Gastrocnemius medialis (tissue), 4 donors: ENCODE measurements around the gene LTO1. TPM values are rescaled to one million over a fixed set of nuclear protein-coding genes. Genes with fewer than 3 reads are reported as not detected.
A peak's percentile ranks its signal among the peaks of the same experiment; 100 is the strongest.

ENCODE experiments used
- ATAC-seq, 2 donors: fragments of 150-250 bp; one replicate each; pipeline ENCODE4 v1.9.1; 2016
- DNase-seq, 2 donors: peaks; one replicate each; pipeline ENCODE4 v3.0.0-alpha.2; 2019
- H3K27ac ChIP-seq, 4 donors: fragments of 200-600 bp; sonication (generic); 1 replicate in 1 of 4; 2 replicates in 3 of 4; pipeline ENCODE4 v1.5.1; 2016 to 2018; ENCODE audit warnings: mild to moderate bottlenecking in 2 of 4, moderate library complexity in 1 of 4
- H3K27me3 ChIP-seq, 3 donors: fragments of 200-600 bp; sonication (generic) in 2 of 3; 1 replicate in 1 of 3; 2 replicates in 2 of 3; pipeline versions ENCODE4 v1.5.1 to v1.6.0; 2016 to 2019; ENCODE audit warnings: mild to moderate bottlenecking in 1 of 3, moderate library complexity in 1 of 3
- H3K36me3 ChIP-seq, 2 donors: fragments of 200-600 bp; sonication (generic) in 1 of 2; one replicate each; pipeline ENCODE4 v1.5.1; 2017 to 2018
- H3K4me1 ChIP-seq, 2 donors: fragments of 200-600 bp; sonication (generic) in 1 of 2; one replicate each; pipeline ENCODE4 v1.5.1; 2016 to 2017; ENCODE audit warnings: mild to moderate bottlenecking in 2 of 2
- H3K4me3 ChIP-seq, 4 donors: fragments of 200-600 bp; sonication (generic) in 3 of 4; 1 replicate in 1 of 4; 2 replicates in 3 of 4; pipeline ENCODE4 v1.5.1; 2016 to 2019; ENCODE audit warnings: mild to moderate bottlenecking in 2 of 4
- H3K9me3 ChIP-seq, 3 donors: fragments of 200-600 bp; sonication (generic) in 2 of 3; 1 replicate in 1 of 3; 2 replicates in 2 of 3; pipeline ENCODE4 v1.5.1; 2016 to 2019
- CTCF ChIP-seq, 5 experiments: fragments of 450-650 bp in 3 of 5; fragments of 200-600 bp in 2 of 5; sonication (generic) in 2 of 5; IDR thresholded peaks in 4 of 5; conservative IDR thresholded peaks in 1 of 5; 1 replicate in 4 of 5; 2 replicates in 1 of 5; pipeline ENCODE4 v1.5.1; 2016 to 2019; ENCODE audit warnings: antibody characterized with exemption in 5 of 5, mild to moderate bottlenecking in 3 of 5, moderate library complexity in 3 of 5
- POLR2A ChIP-seq, 2 donors: fragments of 450-650 bp; IDR thresholded peaks; one replicate each; pipeline ENCODE4 v1.6.1; 2017; ENCODE audit warnings: antibody characterized with exemption in 2 of 2, mild to moderate bottlenecking in 2 of 2, moderate library complexity in 2 of 2
- in situ Hi-C, 4 donors: fragments of 200-750 bp; cut with MboI; loops; one replicate each; pipeline versions ENCODE4 v1.15.0 to v1.8.0; 2017; ENCODE audit warnings: low sequenced_read_pairs in 4 of 4
- intact Hi-C: fragments of 100-400 bp; cut with DNase I; formaldehyde crosslinking; loops from one replicate; pipeline ENCODE4 v1.15.1; 2023; ENCODE audit warnings: low total_unique reads
- total RNA-seq, 4 donors: library from RNA; depleted of rRNA; stranded (reverse); fragments of >200 nt; gene quantifications; one replicate each; pipeline versions ENCODE4 v1.1.0 to v1.2.3, GENCODE V29; 2016

Gene LTO1
- total RNA-seq = 10 to 100 TPM in 2 of 4 donors, 1 to 10 TPM in 2; 9.5 to 18.2 (median 13.3) TPM

- H3K27me3 ChIP-seq = no peaks in the 10 kb centered on the region
- H3K27ac ChIP-seq = peak within 1 kb of the TSS; percentile 77 to 89 (median 88)
- intact Hi-C loops (no loop called here), in situ Hi-C loops (loop anchor here in 2 of 4 donors (25.0 kb wide), 2 partner anchors 212 to 563 kb away; no protein-coding TSS in a partner anchor)
- no peaks in the 10 kb centered on the region for H3K9me3 ChIP-seq
- ATAC-seq (peak; percentile 93 to 97), DNase-seq (peak; percentile 88 to 95)
- H3K36me3 ChIP-seq = peaks cover 0 to 6% of the 10 kb centered on the region in 2 donors
- peaks cover 21 to 31% of the 10 kb centered on the region in 2 donors for H3K4me1 ChIP-seq
- TF ChIP-seq CTCF (IDR thresholded peaks at IDR 0.05 in 4 of 5, conservative IDR thresholded peaks at IDR 0.05 in 1 of 5) (no peak), POLR2A (IDR thresholded peaks at IDR 0.05) (peak; percentile 42 to 75)
- H3K4me3 ChIP-seq = peak within 1 kb of the TSS; percentile 84 to 97 (median 96)
Observed at GRCh38 chr11:69674886-69675714, at the start of gene LTO1. LTO1 (minus strand) TSS chr11:69675353; CDS start chr11:69675239, 114 bp downstream.

- ATAC-seq (no peak), DNase-seq (no peak)
- in situ Hi-C loops = no loop called here
- no peaks in the 10 kb centered on the region for H3K36me3 ChIP-seq
- H3K27me3 ChIP-seq = peaks cover 39 to 68% (median 48%) of the 10 kb centered on the region in 3 donors
- intact Hi-C loops = no loop called here
- H3K4me3 ChIP-seq = no peak overlapping the region
- no peaks in the 10 kb centered on the region for H3K9me3 ChIP-seq
- H3K4me1 ChIP-seq = no peaks in the 10 kb centered on the region
- H3K27ac ChIP-seq = no peak overlapping the region
- TF ChIP-seq CTCF (IDR thresholded peaks at IDR 0.05 in 4 of 5, conservative IDR thresholded peaks at IDR 0.05 in 1 of 5) (no peak), POLR2A (IDR thresholded peaks at IDR 0.05) (no peak)
Observed at GRCh38 chr11:69721745-69722144, 46.6 kb upstream of the LTO1 start.

GRCh38 chr11:69721106-69721505, 46.0 kb upstream of the LTO1 start:
- peaks cover 35 to 61% (median 46%) of the 10 kb centered on the region in 3 donors for H3K27me3 ChIP-seq
- no peak for TF ChIP-seq CTCF (IDR thresholded peaks at IDR 0.05 in 4 of 5, conservative IDR thresholded peaks at IDR 0.05 in 1 of 5)
- TF ChIP-seq POLR2A (IDR thresholded peaks at IDR 0.05) = no peak
- in situ Hi-C loops = no loop called here

GRCh38 chr11:69718912-69719311, 43.8 kb upstream of the LTO1 start:
- Histone ChIP-seq H3K4me1 (no peaks in the 10 kb centered on the region), H3K36me3 (no peaks in the 10 kb centered on the region), H3K4me3 (no peak overlapping the region), H3K9me3 (no peaks in the 10 kb centered on the region), H3K27me3 (peaks cover 33 to 48% (median 44%) of the 10 kb centered on the region in 3 donors), H3K27ac (no peak overlapping the region)
- no peak for ATAC-seq
- no peak for DNase-seq
- in situ Hi-C loops (no loop called here), intact Hi-C loops (no loop called here)
- no peak for TF ChIP-seq POLR2A (IDR thresholded peaks at IDR 0.05)
- TF ChIP-seq CTCF (IDR thresholded peaks at IDR 0.05 in 4 of 5, conservative IDR thresholded peaks at IDR 0.05 in 1 of 5) = no peak

More at GRCh38 chr11:69721106-69721505, 46.0 kb upstream of the LTO1 start:
- Histone ChIP-seq H3K9me3 (no peaks in the 10 kb centered on the region), H3K27ac (no peak overlapping the region), H3K36me3 (no peaks in the 10 kb centered on the region), H3K4me1 (no peaks in the 10 kb centered on the region), H3K4me3 (no peak overlapping the region)
- intact Hi-C loops = no loop called here
- ATAC-seq (no peak), DNase-seq (no peak)
